ACHN (cell line): ENCODE measurements around the gene KCTD5.

Source experiments
- DNase-seq: peaks from one replicate; pipeline ENCODE4 v3.0.0-alpha.2; 2015
- in situ Hi-C: cut with HindIII; loops from 2 replicates; pipeline ENCODE4 v1.10.0; 2017; ENCODE audit warnings: low sequenced_read_pairs, low pct_ligation_motif_present, low pct_unique_long_range_greater_than_20kb

KCTD5 gene

DNA sequence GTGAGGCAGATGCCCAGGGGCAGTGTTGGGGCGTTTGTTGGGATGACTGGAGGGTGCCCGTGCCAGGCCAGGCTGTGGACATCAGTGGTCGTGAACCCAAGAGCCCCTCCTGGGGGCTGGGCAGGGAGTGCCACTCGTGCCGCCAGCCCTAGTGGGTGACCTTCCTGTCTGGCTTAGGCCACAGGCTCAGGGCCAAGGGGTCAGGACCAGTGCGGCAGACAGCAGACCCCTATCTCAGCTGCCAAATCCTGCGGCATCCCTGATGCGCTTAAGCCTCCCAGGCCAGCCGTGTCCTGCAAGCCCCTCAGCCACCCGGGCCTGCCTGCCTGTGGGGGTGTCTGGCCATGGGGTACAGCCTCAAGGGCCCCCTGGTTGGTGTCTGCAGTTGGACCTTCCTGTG lies 23.0 kb downstream of the KCTD5 start:
- DNase-seq, result no peak
- in situ Hi-C loops, result no loop called here

DNA sequence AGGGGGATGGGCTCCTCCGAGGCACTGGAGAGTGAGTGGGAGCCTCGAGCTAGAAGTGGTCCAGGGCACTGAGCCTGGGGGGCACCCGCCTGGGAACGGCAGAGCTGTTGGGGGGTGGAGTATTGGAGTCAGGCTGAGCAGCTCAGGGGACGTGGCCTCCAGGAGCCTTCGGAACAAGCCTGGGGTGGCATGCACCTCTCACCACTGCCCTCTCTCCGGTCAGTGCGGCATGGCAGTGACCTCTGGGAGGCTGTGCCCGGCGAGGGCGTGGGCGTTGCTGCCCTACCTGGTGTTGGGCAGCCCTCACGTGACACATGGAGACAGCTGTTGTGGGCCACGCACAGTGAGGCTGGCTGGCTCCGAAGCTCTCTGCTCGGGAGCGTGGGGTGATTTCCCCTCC lies 23.8 kb downstream of the KCTD5 start:
- in situ Hi-C loops, result no loop called here
- DNase-seq, result no peak

DNA sequence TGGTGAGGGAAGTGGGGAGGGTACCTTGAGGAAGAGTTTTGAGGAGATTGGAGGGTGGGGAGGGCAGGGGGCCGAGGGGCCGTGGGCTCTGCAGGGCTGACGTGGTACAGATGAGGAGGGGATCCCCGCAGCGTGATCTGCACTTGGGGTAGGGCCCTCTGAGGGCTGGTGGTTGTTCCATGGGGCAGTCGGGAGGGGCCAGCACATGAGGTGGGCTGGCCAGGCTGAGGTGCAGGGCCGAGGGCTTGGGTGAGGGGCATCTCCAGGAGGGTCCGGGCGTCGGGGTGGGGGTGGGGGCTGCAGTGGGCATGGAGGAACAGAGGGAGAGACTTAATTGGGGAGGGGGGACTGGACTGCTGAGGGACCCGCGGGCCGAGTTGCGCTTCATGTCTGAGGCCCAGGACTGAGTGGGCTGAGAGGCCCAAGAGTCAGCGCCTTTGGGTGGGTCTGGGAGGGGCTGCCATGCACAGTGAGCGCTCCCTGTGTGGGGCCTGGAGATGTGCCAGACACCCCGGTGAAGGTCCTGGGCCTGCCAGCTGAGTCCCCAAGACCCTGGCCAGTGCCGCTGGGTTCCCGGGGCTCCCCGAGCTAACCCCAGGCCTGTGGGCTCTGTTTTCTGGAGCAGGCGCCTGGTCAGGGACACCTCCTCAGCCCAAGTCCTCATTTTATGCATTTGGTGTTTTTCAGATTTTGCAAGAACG lies 24.4 kb downstream of the KCTD5 start:
- no peak for DNase-seq
- in situ Hi-C loops, result no loop called here

DNA sequence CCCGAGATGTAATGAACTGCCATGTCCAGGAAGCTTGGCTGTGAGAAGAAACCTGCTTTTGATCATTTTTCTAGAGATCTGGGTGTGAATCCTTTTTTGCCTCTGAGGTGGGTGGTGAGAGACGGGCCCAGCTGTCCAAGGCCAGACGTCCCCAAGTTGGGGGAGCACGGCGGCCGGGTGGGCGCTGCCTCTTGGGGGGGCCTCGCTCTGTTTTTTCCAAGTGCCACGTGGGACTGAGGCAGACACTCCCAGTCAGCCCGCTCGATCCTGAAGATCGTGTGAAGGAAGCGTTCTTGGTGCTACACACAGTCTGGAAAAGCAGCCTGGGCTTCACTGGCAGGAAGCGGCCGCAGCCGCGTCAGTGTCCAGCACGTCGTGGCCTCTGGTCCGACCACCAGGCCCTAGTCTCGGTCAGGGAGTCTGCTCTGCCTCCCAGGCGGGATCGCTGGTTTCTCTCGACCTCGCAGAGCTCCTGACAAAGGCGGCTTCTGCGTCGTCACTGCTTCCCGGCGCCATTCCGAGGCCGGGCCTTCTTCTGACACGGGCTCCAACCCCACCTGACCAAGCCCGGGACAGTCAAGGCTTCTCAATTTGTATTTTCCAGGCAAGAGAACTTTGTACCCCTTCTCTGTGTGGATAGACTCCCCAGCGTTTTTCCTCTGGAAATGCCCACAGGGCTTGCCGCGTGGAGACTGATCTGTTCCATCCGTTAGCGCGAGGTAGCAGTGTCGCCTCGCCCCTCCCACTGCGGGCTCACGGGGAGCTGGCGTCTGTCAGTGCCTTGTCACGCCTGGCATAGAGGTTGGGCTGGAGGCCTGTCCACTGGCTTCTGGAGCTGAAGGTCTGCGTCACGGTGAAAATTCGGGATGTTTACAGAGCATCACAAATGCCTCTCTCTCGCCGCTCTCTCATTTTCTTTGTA lies 25.3 kb downstream of the KCTD5 start:
- DNase-seq, result no peak
- in situ Hi-C loops, result no loop called here

DNA sequence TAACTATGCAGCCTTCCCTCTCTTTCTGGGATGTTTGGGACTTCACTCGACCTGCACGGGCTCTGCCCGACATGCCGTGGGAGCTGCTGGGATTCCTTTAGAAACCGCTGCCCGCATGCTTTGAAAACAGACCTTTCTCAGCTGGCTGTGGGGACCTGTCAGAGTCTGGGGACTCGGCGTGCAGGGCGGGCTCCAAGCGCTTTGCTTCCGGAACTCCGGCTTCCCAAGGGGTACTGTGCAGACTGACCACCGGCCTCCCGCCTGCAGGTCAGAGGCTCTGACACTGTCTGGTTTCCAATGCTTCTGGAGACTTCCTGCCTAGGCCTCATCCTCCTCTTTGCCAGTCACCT lies 25.9 kb downstream of the KCTD5 start:
- DNase-seq, result no peak
- in situ Hi-C loops, result no loop called here

DNA sequence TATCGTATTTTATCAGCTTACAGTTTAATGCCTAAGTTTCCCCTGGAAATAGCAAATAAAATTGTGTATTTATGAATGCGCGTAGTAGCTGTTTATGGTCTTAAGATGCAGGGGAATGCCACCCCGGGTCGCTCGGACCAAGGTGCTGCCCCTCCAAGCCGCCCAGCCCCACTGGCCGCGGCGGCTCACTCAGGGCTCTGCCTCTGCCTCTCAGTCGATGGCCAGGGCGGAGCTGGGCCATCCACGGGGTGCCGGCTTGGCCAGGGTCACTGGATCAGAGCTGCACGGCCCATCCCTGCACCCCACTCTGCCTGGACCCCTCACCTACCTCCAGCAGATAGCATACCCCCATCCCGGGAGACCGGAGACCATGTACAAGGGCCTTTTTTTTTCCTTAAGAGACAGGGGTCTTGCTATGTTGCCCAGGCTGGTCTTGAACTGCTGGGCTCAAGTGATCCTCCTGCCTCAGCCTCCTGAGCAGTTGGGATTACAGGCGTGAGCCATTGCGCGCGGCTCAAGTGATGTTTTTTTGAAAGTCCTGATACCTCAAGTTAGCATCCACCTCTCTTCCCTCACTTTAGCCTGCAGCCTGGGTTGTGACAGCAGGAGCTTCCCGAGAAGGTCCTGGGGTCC lies 26.7 kb downstream of the KCTD5 start:
- no peak for DNase-seq
- in situ Hi-C loops, result no loop called here

DNA sequence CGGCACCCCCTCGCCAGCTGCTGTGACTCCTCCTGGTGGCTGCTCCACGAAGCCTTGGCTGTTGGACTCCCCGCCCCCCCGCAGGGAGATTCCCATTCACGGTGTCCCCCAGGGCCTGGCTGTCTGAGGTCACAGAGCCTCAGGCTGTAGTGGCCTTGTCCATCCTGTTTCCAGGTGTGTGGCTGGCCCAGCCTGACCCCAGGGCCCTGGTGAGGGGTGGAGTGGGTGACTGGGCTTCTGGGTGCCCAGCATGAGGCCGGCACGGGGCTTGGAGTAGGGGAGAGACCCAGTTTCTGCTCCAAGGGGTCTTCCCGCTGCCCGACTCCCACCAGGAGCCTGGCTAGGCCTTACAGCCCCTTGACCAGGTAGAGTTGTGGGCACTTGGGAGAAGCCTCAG lies 27.3 kb downstream of the KCTD5 start:
- DNase-seq, result no peak
- in situ Hi-C loops, result no loop called here

DNA sequence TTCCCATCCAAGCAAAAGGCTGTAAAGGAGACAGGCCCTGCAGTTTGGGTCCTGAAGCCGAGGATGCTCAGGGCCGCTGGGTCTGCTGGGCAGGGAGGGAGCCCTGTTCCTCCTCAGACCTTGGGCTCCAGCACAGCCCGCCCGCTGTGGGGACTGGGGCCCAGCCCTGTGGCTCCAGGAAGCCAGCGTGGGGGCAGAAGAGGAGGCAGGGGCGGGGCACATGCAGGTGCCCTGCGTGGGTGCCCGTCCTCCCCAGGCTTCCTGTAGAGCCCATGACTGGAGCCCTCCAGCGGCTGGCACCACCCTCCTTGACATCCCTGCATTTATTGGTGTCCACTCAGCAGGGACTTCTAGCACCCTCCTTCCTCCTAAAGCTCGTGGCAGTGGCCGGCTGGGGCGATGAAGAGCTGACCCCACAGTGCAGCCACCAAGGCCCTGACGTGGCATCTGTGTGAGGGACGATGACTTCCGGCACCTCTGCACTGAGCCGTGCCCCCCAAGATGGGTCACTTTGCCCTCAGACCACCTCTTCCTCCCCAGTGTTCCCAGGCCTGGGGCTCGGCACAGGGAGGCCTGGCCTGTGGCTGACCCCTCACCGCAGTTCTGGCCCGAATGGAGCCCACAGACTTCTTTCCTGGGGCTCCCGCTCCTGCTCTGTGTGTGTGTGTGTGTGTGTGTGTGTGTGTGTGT lies 27.8 kb downstream of the KCTD5 start:
- DNase-seq, result no peak
- in situ Hi-C loops, result no loop called here

DNA sequence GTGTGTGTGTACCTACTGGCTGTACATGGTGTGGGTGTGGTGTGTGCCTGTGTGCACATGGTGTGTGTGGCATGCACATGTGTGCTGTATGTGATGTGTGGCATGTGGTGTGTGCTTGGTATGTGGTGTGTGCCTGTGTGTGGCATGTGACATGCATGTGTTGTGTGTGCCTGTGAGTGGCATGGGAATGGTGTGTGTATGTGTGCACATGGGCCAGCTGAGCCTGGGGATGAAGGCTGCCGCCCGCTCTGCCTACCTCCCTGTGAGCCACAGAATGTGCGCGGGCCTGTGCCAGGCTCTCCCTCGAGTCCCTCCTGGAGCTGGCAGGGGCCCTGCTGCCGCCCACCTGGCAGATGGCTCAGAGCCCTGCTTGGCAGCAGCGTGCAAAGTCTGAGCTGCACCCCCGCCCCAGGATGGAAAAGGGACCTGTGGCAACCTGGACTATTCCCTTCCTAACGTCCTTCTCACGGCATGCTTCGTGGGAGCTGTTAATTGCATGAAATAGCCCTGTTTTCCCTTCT lies 28.4 kb downstream of the KCTD5 start:
- DNase-seq, result no peak
- in situ Hi-C loops, result no loop called here

DNA sequence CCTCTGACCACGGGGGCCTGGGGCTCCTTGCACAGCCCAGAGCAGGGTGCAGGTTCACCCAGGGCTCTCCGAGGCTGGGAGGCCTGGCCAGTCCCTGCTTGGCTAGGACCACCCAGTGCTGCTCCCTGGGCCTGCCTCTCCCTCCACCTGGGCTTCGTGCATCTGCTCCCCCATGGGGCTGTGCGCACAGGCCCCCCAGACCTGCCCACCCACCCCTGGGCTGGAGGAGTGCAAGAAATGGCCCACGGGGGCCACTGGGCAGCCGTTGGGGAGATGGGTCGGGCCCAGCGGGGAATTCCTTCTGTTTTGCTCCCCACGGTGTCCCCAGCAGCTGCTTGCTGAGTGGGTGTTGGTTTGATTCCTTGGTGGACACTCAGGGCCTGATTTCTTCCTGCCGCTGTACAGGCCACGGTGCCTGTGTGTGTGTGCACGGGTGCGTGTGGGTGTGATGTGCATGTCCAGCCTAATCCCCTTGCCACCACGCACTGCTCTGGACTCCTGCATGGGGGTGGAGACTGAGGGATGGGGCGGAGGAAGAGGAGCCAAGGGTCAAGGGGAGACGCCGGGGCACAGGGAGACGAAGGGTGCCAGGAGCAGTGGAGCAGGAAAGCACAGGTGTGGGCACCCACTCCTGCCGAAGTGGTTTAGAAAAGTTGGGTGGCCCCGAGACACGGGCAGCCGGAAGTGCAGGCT lies 29.2 kb downstream of the KCTD5 start:
- DNase-seq, result no peak
- in situ Hi-C loops, result no loop called here

DNA sequence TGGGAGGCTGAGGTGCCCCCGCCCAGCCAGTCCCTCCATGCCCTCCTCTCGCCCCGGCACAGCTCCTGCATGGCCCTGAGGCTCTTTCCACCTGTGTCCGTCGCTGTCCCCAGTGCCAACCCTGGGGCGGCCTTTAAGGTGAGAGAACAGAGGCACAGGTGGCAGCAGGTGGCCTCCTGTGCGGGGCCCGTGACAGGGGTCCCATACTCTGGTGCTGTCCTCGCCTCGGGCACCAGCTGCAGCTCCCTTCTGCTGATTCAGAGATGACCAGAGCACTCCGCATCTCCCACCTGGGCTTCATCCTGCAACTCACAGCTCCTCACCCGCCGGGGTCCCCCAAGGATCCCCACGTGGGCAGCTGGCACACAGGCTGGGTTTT lies 29.7 kb downstream of the KCTD5 start:
- in situ Hi-C loops, result no loop called here
- no peak for DNase-seq

DNA sequence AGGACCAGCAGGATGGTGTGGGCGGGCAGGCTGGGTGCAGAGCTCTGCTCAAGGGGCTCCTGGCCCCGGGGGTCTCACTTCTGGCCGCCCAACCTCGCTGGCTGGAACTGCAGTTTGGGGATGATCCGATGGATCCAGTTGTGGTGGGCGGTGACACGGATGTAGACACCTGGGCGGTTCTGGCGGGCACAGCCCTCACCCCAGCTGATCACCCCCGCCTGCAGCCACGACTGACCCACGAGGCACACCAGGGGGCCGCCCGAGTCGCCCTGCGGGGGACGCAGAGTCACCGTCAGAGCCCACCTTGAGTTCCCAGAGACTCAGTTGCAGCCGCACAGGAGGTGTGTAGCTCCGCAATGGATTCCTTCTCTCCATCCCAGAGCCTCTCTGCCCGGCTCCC lies 30.2 kb downstream of the KCTD5 start:
- in situ Hi-C loops, result no loop called here
- DNase-seq, result no peak

DNA sequence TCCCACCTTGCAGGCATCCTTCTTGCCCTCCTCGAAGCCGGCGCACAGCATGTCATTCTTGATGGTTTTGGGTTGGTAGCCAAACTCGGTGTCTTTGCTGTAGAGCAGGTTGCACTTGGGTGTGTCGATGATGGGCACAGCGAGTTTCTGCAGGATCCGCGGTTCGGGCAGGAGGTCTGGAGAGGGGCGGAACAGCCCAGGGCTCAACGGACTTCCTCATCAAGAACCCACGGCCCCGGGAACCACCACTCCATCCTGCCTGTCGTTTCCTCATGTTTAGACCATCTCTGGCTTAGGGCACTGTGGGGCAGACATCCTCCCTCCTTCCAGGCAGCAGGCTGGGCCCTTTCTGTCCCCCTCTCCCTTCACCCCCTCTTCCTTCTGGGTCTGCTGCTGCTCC lies 31.2 kb downstream of the KCTD5 start:
- DNase-seq, result no peak
- in situ Hi-C loops, result no loop called here

DNA sequence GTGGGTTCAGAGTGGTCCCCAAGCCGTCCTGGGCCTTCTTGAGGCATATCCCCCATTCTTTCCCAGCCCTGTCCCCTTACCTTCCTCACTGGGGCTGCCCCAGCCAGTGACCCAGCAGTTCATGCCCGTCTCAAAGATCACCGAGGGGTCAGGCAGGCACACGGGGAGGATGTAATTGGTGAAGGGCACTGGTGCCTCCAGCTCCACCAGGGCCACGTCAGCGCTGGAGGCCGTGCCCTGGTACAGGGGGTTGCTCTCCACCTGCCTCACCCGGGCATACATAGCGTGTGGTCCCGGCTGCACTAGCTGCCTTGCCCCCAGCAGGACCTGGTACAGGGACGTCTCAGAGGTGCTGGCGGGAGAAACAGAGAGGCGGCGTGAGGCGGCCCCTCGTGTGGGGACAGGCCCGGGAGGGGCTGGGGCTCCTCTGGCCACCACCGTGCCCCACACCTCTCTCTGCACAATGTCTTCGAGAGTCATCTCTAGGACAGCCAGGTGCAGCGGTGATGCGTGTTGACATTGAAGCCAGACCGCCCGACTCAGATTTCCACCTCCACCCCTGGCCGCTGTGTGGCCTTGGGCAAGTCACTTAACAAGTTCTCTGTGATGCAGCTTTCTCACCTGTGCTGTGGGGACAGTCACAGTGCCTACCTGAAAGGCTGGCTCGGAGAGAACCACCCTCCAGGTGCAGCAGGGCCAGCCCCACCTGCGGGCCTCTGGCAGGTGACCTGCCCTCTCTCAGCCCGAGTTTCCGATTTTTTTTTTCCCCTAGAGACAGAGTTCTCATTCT lies 31.9 kb downstream of the KCTD5 start:
- no peak for DNase-seq
- in situ Hi-C loops, result no loop called here

DNA sequence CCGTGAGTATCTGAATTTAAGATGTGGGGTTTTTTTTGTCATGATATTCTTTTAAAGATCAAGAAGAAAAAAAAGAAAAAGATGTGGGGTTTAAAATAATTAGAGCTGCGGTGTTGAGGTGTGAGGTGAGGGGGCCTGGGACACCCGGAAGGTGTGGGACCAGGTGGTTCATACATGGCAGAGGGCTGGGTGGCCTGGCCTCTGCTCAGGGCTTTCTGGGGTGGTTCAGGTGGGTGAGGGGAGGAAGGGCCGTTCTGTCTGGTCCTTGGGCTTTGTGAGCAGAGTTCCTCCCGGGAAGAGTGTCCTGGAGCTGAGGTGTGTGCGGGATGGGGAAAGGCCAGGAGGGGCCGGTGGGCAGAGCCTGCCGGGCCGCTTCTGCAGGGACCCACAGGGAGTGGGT lies 32.7 kb downstream of the KCTD5 start:
- in situ Hi-C loops, result no loop called here
- DNase-seq, result no peak

DNA sequence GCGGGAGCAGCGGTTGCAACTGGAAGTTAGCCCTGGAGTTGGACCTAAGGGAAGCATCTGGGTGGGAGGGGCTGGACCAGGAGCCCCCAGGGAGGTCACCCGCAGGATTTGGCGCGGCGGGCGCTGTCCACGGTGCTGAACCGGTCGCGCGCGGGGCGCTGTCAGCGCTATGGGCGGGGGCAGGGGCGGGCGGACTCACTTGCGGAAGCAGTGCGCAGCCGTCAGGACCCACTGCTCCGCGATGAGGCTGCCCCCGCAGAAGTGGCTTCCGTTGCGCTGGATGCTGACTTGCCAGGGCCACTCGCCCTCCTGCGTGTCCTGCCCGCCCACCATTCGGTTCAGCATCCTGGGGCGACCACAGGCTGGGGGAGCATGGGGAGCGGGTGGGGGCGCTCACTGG lies 33.2 kb downstream of the KCTD5 start:
- in situ Hi-C loops, result no loop called here
- peak; percentile 77 for DNase-seq

DNA sequence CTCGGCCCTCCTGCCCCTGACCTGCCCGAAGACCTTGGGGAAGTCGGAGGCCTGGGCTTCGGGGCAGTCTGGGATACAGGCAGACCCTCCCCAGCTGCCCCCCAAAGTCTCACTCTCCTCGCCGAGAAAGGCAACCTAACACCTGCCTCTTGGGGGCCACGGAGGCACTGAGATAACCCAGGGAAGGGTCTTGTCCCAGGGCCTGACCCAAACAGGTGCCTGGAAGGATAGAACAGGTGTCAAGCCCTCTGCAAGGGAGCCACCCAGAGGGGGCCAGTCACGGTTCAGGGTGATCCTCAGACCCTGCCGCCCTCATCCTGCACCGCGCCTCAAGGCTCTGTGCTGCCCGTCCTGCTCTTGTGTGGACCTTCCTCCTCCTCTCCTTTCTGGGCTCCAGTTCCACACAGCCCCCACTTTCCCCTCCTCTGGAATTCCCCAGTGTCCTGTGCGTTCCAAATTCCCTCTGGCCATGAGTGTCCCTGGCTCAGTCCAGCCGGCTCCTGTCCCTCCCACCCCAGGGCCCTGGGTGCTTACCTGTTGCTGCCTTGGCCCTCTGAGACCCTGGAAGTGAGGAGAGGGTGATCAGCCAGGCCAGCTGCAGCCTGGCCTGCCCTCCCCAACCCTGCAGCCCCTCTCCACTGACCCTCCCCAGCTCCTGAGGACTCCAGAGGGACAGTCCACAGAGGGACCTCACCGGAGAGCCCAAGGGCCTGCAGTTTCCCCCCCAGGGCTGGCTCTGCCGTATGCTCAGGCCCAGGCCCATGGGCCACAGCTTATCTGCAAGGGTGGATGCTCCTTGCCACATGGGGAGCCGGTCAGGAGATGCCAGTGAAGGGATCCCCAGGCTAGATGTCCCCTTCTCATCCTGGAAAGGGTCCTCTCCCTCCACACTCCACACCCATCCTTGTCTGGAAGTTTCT lies 33.9 kb downstream of the KCTD5 start:
- in situ Hi-C loops, result no loop called here
- no peak for DNase-seq
